Putamen (tissue), 1 donor: ENCODE results near the gene BLM.

ENCODE experiments used
- DNase-seq: peaks from one replicate; pipeline ENCODE4 v3.0.0-alpha.2; 2016; ENCODE audit warnings: low spot score

BLM gene

DNA sequence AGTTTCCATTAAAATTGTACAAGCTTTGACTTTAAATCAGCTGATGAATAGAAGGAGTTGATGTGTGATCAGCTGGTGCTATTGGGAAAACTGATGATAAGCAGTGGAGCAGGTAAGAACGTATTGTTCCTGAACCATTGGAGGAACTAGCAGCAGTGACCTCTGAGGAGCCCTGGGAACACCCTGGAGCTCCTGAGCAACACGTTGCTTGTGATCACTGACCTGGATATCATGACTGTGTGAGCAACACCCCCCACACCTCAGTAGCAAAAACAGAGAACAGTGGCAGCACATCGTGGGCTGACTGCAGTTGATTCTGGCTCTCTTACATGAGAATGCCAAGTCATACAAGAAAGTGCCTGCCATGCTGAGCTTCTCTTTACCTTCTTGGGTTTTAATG, 72.9 kb downstream of the BLM start:
- DNase-seq = no peak

DNA sequence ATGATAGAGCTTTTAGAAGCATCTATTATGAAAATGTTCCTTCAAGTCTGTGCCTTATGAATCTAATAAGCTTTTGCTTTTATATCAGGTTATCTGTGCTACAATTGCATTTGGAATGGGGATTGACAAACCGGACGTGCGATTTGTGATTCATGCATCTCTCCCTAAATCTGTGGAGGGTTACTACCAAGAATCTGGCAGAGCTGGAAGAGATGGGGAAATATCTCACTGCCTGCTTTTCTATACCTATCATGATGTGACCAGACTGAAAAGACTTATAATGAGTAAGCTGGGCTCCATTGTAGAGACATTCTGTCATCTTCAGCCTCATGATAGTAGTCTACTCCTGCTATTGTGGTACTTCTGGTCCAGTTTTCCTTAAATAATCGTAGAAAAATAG, 73.4 kb downstream of the BLM start:
- DNase-seq = no peak

DNA sequence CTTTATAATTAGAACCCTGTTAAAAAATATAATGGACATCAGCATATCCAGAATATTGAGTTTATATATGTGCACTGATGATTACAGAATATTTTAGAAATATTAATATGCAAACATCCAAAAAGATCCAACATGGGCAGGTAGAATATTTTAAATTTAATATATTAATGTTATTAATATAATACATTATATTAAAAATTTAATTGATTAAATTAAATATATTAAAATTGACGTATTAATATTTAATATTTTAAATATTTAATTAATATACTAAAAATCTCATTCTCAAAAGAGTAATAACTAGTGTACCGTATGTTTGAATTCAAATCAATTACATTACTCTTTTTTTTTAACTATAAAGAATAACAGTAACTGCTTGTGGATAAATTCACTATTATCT, 77.4 kb downstream of the BLM start:
- no peak for DNase-seq

DNA sequence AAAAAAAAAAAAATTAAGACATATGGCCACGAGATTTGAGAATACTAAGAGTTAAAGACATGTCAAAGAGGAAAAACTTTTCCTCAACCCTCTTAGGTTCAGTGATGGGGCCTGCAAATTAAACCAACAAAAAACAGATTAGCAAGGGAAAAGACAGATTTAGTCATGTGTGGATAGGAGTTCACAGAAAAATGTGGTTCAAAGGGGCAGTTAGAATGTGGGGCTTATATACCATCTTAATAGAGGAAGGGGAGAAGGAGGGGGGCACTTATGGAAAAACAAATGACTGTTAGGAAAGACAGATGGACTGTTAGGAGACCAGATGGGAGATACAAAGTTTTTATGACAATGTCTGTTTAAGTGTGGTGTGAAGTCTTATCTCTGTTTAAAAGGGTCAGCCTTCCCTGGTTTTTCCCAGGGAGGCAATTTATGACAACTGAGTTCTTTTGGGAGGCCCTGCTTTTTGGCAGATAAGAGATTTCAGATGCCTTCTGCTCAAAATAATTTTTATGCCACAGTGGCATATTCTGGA, 82.6 kb downstream of the BLM start:
- no peak for DNase-seq

DNA sequence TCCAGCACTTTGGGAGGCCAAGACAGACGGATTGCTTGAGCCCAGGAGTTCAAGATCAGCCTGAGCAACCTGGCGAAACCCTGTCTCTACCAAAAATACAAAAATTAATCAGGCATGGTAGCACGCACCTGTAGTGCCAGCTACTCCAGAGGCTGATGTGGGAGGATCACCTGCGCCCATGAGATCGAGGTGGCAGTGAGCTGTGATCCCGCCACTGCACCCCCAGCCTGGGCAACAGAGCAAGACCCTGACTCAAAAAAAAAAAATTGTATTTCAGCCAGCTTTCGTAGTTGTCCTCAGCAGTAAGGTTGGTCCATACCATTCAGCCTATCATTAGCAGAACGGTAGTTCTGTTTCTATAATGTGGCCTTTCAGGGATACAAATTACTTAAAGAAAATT, 84.7 kb downstream of the BLM start:
- DNase-seq = no peak

DNA sequence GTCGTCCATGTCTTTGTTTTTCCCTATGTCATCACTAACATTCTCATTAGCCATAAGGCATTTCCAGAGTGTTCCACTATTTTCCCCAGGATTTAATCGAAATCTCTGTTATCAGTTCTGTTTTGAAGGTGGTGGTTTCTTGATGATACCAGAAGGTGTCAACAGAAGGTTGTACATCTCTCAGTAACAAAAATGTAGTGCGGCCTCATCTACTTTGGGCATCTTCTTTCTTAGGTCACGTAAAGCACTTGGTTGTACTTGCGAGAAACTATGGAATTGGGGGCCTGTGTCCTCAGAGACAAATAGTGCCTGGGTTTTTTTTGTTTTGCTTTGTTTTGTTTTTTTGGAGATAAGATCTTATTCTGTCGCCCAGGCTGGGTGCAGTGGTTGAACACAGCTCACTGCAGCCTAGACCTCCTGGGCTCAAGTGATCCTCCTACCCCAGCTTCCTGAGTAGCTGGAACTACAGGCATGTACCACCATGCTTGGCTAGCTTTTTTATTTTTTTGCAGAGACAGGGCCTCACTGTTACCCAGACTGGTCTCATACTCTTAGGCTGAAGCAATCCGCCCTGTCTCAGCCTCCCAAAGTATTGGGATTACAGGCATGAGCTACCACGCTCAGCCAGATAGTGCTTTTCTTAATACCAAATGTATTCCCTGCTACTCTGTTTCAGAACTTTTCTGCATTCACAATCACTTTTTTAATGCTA, 90.1 kb downstream of the BLM start:
- no peak for DNase-seq

DNA sequence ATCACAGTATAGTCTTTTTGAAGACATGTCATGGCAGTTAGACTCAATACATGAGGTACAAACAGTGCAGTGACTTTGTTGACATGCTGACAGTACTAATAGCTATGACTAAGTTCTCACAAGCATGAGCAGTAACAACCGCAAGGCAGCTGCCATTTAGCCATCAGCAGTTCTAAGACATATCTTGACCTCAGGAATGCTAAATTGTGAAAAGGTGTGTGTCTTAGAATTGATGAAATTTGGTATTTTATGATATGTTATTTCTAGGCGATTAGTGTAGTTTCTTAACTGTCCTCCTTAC, 90.6 kb downstream of the BLM start:
- DNase-seq = no peak

DNA sequence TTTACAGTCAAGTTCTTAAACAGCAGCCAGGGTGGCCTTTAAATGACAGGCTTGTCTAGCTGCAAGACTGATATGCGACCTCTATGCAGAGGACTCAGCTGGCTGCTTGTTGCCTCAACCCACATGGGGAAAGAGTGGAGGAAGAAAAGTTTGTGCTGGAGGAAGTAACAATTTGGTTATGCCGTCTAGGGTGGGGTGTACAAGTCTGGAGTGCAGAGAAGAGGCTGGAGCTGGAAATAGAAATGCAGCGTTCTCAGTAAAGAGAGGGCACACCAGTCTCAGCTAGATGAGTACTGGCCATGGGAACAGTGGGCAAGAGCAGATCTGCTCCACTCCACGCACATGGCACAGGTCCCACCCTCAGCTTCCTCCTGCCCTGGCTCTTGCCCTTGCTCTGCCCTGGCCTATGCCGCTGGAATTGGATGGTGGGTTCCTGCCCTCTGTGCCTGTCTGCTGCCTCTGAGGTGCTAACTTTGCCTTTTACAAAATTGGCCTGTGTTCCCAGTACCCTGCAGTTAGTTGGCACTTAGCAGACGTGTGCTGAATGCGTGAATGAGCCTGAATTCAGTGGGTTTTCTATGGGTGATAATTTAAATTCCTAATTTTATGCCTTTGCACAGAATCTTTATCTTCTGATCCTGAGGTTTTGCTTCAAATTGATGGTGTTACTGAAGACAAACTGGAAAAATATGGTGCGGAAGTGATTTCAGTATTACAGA, 91.5 kb downstream of the BLM start:
- no peak for DNase-seq

DNA sequence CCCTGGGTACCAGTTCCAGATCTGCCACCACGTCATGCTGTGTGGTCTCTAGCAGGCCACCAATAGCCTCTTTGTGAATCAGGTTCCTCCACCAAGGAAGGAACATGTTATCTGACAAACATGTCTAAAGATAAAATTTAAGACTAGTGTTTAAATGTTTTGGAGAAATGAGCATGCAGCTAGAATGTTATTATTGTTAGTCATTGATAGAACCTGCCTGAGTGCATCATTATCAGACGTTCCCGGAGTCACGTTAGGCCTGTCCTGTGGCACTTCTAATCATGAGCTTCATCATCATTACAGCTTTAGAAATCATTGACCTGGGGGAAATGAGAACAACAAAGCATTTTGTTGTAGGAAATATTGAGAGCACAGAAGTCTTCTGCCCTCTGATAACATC, 92.4 kb downstream of the BLM start:
- no peak for DNase-seq

DNA sequence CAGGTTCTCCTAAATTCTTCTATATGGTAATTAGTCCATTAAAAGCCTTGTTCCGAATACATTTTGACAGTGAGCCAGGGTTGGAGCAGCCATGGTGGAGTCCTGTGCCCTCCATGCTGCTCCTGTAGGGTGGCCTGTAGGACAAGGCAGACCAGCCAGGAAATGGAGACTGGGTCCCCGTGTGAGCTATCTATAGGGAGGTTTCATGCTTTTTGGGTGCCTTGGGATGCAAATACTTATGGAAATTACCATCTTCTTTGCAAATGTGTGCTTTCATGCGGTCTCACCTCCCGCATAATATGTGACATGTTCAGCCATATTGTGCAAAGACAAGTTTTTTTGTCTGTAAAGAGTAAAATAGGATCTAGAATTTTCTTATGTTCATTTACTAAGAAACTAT, 93.2 kb downstream of the BLM start:
- DNase-seq = no peak

DNA sequence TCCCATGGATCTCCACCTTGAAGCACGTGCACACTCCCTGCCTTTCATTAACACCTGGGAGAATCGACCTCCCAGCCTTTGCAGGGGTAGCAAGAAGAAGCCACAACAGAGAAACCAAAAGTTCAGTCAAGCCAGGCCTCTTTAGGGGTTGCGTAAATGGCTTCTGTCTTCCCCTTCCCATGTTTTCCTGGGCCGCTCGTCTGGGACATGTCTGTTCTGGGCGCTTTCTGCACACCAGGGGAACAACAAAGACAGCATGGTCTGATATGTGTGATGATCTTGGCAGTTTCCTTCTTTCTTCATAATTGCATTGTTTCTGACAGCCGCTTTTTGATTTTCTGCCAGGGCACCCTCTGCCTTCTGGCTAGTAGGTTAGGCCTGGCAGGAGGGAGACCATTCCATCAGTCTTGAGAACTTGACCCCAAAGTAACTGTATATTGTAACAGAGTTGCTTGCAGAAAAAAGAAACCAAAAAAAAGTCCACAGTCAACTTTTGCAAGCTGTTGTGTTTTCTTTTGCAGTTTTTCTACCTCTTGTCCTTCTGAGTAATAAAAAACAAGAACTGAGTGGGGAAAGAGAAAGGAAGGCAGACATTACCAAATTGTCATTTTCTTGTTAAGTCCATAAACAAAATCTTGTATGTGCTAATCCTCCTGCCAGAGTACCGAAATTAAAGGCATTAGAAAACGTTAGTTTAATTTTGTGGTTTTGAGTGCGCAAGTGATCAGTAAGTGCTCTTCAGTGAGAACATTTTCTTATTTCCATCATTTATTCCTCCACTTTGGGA, 95.2 kb downstream of the BLM start:
- DNase-seq = no peak

DNA sequence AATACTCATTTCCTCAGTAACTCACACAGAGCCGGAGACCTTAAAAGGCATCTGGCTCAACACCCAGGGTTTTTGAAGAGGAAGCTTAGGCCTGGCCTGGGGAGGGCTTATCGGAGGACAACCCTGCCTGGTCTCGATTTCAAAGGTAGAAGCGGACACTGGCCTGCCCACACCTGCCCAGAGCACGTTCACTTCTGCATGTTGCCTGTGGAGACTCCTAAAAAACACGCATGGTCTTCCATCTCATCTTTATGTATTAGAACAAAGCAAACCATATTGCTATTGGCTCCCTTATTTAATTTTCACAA, 95.8 kb downstream of the BLM start:
- no peak for DNase-seq

DNA sequence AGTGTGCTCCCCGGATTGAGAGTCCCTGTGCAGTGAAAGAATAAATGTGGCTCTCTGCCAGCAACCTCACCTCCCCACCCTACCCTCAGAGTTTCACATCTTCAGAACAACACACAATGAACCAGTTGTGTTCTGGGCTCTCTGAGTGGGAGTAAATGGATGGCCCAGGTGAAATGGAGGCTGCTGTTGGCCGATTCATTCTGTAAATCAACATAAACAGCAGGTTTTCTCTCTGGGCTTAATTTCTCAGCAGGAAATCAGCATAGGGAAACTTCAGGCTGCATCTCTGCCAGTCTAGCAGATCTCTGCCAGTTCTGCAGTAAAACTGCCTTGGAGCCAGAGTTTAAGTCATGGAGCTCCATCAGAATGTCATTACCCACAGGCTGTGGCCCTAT, 96.6 kb downstream of the BLM start:
- DNase-seq = no peak

DNA sequence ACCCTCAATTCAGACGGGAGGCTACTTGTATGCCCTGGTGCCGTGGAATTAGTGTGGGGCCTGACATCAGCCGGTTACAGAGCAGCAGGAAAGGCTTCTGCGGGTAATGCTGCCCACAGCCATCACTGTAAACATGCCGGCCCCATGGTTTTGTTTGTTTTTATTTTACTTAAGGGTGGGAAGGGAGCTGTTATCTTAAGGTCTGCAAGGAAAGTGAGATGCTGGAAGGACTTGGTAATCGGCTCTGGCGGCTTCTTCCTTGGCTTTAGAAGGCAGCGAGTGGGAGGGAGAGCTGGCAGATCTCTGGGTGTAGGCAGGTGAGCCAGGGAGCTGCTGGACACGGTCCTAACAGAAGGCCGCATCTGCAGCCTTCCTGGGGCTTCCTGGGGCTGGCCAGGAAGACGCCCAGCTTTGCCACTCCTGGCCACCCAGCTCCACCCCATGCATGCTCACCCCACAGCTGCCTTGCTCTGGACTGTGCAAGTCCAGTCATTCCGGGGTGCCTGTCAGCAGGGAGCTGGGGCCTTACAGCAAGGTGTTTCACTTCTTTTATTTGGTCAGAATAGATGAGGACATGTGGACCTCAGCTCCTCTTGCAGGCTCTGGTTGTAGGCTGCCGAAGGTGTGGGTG, 97.2 kb downstream of the BLM start:
- no peak for DNase-seq

DNA sequence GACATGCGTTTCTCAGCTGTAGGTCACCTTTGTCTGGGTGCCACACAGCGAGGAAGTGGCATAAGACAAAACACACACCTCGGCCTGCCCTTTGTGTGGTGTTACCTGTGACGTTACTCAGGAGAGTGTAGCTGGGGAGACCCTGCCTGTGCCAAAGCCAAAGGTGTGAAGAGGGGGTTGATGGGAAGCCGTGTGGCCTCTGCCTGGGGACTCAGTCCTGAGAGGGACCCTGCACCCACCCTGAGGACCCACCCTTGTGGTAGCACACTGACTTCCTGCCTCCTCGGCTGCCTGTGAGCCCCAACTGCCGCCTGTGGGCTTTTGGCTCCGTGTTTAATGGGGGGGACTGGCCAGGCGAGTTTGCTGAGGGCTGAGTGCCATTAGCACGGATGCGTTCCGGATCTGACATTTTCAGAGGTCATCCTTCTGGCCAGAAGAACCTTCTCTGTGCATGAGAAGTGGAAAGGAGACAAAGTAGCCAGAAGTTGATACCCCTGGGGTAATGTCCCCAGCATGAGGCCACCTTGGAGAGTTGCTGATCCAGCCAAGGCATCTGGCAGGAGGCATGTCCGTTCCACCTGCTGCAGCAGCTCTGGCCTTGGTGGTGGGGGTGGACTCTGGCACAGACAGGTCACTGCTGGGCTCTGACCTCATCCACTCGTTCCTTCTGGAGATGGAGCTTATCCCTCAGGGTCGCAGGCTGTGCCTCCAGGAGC, 99.4 kb downstream of the BLM start:
- DNase-seq = no peak

DNA sequence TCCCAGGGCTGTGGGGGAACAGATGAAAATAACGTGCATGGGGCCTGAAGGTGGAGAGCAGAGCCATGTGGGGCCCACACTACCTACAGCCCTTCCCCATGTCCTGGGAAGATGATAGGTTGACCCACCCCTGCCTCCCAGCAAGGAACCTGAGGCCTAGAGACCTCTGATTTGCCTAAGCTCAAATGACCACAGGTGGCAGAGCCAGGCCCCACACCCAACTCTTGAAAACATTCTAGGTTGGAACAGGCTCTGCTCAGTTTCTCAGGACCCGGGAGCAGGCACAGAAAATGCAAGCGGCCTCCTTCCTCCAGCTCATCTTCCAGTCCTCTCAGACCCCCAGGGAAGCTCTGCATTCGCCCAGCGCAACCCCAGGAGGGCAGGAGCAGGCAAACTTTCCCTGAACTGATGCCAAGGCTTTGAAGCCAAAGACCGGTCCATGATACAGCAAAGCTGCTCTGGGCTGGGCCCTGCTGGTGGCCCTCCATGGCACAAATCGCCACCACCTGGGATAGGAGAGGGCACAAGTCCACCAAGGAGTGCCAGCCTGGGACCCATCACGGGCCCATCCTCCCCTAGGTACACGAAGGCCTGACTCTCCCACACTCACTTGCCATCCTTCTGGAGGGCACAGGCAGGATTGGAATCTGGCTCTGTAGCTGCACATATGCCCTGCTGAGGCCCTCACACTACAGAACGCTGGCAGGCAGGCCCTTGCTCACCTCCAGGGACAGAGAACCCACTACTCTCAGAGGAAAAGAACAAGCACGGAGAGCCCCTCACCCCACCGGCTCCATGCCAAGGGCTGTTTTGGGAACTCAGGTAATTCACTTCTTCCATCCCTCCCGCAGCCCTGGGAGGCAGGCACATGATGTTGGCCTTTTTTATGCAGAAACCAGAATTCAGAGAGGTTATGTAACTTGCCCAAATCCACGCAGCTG, 100.2 kb downstream of the BLM start:
- DNase-seq = no peak

DNA sequence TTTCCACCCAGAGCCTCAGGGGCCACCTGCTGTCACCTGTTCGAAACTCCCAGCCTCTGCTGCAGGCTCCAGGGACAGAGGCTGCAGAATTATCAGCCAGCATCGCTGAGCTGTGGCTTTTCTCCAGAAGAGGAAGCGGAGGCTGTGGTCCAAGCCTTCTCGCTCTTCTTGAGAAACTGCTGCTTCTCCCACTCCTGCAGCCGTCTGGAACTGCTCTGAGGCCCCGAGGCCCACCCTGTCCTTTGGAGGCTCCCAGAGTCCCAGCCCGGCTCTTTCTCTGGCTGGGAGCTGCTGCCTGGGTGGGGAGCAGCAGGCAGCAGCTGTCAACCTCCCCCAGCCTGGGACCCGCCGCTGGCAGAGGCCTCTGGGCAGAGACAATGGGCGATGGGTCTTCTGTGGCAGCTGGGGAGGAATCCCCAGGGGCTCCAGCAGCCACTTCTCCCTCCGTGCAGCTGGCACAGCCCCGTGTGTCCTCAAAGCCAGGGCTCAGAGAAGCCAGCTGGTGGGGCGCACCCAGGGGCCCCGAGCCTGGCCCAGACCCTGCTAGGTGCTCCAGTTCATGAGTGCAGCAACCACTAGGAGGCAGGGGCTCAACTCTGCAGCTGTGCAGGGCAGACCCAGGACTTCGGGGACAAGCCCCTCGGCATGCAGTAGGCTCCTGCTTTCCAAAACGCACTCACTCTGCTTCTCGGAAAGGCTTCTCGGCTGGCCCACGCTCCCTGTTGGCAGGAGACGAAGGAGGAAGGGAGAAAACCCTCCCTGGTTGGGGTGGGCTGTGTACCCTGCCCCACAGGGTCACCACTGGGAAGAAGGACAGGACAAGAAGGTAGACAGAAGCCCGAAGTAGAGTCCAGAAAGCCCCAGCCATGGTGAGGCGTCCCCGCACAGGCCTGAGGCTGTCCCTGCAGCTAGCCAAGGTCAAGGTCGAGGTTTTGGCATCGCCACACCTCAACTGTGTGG, 101.4 kb downstream of the BLM start:
- no peak for DNase-seq

DNA sequence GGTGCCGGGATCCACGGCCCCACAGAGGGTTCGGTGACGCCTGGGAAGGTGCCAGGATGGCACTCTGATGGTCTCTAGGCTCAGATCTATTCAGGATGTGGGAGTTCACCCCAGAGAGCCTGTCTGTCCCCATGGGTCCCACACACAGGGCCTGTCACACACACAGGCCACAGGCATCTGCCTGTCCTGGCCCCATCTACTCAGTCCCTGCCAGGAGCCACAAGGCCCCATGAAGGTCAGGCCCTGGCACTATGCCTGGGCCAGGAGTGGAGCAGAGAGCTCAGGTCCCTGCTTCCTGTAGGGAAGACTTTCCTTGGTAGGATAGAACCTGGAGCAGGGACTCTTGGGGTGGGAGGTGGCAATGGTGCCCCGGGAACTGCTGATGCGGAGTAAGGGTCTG, 102.2 kb downstream of the BLM start:
- no peak for DNase-seq

DNA sequence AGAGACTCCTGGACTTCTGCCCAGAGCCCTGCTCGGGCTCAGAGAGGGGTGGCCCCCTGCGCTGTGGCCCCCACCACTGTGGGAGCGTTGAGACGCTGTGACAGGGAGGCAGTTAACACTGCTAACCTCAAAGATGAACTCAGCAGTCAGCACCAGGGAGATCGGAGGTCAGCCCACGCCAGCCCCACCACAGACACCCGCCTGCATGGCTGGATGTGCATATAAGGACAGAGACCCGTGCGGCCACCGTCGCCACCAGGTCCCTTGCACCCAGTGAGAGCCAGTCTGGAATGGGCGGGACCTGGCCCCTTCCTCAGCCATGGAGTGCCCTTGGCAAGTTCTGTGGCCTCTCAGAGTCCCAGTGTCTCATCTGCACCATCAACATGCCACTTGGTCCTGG, 102.7 kb downstream of the BLM start:
- DNase-seq = no peak

DNA sequence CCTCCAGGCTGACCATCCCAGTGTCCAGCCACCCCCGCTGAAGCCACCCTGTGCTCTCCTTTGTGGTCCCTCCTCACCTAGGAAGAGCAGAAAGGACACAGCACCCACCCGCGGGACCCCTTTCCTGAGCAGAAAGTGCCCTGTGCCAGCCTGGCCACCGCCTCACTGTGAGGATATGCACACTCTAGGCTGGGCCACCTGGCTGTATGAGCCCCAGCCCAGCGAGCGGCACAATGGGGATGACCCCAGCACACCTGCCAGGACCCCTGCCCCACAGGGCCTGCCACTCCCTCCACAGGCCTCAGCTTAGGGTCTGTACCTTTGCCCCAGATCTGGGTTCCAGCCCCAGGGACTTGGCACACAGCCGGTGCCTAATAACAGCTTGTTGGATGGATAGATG, 103.3 kb downstream of the BLM start:
- DNase-seq = no peak
